DLD1 (cell line): ENCODE results near the gene MAGI1.
"Not testable (repeated sequence)": the region's sequence is repeated elsewhere in the genome, so short reads cannot be mapped to it uniquely, and the experiment has no call there.

Experiments used
- in situ Hi-C: cut with HindIII; loops from 2 replicates; pipeline ENCODE4 v1.10.0; 2017; ENCODE audit warnings: low sequenced_read_pairs

Gene MAGI1

DNA sequence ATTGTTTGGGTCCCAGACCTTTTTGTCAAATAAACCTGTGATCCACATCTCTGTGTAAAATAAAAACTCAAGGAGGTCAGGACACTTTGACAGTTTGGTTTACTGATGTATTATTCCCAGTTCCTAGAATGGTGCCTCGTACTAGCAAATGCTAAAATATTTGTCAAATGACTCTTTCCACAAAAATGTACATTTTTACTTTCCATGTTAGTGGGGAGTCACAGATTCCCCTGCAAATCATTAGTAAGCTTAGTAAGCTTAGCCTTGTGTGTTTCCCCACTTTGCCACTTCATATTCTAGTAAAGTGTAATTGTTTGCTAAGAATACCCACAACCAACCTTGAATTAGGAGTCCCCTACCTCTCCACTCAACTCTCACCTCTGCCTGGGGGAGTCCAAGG, 2.4 kb upstream of the MAGI1 start:
- in situ Hi-C loops = loop anchor here (5.0 to 10.0 kb wide), 2 partner anchors 74 to 96 kb away; no protein-coding TSS in a partner anchor

DNA sequence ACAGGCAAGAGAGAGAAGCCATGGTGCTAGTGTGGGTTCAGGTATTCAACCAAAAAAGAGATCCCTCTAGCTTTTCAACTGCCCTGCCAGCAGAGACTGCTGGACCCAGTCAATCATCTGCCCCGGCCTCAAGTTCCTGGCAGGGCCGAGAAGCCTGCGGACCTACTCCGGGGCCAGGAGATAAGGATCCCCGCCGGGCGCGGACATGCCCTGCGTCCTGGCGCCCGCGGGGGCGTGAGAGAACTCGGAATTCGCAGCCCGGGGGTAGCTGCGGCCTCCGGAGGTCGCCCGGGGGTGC, 821 bp upstream of the MAGI1 start:
- in situ Hi-C loops = no loop called here

- in situ Hi-C loops = no loop called here
Observed at GRCh38 chr3:66038384-66038725, 363 bp downstream of the MAGI1 start.

DNA sequence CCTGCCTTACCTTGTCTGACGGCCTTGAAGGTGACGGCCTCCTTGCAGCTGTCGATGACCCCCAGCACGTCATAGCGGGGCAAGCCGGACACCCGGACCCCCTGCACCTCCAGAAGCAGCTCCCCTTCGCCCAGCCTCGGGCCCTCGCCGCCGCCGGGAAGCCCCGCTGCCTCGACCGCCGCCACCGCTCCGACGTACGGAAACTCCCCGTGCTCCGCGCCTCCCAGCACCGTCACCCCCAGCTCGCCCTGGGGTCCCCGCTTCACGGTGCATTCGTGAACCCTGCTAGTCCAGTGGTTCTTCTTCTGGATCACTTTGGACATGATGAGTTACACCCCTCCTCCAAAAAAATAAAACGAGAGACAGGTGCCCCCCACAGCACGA, 740 bp downstream of the MAGI1 start:
- in situ Hi-C loops = no loop called here

DNA sequence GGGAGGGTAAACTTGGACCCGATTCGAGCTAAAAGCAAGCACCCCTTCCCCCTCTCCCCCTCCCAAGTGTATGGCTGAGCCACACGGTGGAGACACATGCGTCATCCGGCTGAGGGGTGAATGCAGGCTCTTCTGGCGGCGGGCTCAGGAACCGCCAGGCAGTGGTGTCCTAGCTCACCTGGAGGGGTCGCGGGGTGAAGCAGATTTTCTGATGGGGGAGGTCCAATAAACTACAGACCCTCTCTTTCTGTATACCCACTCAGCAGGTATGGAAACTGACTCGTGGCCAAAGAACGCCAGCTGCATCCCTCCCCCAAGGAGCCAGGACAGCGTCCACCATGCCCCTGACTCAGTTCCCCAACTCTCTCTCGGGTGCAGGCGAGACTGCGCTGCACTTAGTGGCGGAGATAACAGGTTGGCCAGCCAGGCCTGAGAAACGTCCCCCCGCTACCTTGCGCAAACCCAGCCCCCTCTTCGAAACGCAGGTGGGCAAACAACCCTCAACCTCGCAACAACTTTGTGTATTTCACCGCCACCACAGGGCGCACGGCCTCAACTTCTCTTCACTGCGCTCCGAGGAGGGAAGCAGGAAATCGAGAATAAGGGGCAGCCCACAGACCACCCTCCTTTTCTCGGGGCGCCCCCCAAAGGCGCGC, 1.3 kb downstream of the MAGI1 start:
- in situ Hi-C loops = no loop called here

- in situ Hi-C loops = no loop called here
Observed at GRCh38 chr3:66036586-66037148, 2.1 kb downstream of the MAGI1 start.

- in situ Hi-C loops = no loop called here
Observed at GRCh38 chr3:66035763-66036477, 2.8 kb downstream of the MAGI1 start.

- in situ Hi-C loops = no loop called here
Observed at GRCh38 chr3:66033241-66034138, 5.2 kb downstream of the MAGI1 start.

DNA sequence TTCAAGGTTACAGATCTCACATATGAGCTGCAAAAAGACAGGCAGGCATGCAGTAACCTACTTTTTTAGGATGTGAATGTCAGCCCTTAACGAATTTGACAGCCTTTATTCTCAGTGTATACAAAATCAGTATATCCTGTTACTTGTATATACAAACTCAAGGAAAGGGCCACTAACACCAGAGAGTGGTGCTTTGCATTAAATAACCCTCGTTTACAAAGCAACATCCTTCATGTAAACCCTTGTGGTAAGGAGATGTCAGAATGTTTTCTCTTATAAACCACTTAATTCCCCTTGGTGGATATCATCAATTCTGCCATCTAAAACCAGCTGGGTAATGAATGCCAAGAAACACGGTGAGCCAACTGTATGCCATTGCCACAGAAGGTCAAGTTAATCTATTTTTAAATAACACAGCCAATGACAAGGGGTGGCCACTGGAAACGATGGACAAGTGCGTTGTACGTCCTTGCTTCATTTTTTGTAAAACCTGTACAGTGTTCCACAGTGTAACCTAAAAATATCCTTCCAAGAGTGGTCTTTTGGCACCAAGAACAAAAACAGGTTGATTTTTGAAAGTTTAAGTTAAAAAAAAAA, 7.5 kb downstream of the MAGI1 start:
- in situ Hi-C loops = no loop called here

DNA sequence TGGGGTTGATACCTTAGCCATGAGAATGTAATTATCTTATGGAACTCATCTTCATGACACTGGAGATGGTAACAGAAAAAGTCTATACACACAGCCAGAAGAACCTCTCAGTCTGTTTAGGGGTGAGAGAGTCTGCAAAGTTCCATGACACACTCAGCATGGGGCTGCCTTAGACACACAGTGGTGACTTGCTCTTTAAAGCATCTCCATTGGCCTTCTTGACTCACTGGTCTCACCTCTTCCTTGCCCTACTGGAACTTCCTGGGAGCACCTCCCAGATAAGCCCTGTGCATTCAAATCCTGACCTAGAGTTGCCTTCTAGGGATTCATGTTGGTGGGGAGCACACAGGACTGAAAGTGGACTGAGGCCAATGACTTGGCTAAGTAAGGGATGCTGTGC, 9.3 kb downstream of the MAGI1 start:
- in situ Hi-C loops = no loop called here

DNA sequence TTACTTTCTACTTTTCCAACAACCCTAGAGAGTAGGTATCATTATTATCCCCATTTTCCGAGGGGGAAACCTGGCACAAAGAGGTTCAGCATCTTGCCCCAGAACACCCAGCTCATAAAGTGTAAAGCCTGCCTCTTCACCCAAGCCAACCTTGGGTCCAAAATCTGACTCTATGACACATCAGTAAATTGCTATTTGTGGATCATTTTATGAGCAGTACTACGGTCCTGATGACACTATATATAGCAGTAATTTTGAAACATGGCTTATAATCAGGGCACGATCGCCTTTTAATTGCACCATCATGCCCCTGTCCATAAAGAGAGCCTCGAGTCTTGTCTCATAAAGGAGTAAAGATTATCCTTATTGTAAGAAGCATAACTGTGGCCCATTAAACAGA, 9.7 kb downstream of the MAGI1 start:
- in situ Hi-C loops = no loop called here

DNA sequence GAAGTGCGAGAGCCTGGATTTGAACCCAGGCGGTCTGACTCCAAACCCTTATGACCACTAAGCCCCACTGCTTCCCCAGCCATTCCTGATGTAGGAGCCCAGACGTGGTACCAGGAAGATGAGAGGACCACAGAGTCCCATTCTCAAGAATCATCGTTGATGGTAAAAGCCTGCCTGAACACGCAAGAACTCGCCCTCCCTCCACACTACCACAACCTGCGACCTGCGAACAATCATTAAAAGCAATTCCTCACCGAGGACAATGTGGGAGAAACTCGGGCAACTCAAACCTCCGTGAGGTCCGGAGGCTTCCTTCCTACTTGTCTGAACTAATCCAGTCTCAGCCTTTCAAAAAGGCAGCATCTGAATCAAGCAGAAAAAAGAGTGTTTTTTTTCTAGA, 10.3 kb downstream of the MAGI1 start:
- in situ Hi-C loops = no loop called here

GRCh38 chr3:66027099-66027498, 11.6 kb downstream of the MAGI1 start:
- in situ Hi-C loops = not testable (repeated sequence)

- in situ Hi-C loops = no loop called here
Observed at GRCh38 chr3:66023738-66024385, 14.9 kb downstream of the MAGI1 start.

- in situ Hi-C loops = no loop called here
Observed at GRCh38 chr3:66023229-66023628, 15.5 kb downstream of the MAGI1 start.

GRCh38 chr3:66021731-66022131, 17.0 kb downstream of the MAGI1 start:
- in situ Hi-C loops = no loop called here

- in situ Hi-C loops = no loop called here
Observed at GRCh38 chr3:66019896-66020295, 18.8 kb downstream of the MAGI1 start.

GRCh38 chr3:66018057-66019033, 20.4 kb downstream of the MAGI1 start:
- in situ Hi-C loops = no loop called here

DNA sequence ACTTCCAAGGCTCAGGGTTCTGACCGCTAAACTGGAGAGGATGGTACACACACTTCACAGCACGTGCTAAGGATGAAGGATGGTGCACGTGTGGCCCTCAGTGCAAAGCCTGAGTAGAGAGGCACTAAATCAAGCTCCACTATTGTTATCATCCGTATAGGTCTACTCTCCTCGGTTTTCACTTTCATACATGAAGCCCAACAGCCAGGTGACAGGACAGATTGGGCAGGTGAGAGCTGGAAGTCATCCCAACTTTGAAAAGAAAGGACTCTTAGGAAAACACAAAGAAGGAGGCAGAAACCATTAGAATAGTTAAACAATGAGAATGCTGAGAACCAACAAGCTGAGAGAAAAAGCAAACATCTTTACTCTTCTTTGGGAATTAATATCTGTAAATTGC, 21.1 kb downstream of the MAGI1 start:
- in situ Hi-C loops = no loop called here

DNA sequence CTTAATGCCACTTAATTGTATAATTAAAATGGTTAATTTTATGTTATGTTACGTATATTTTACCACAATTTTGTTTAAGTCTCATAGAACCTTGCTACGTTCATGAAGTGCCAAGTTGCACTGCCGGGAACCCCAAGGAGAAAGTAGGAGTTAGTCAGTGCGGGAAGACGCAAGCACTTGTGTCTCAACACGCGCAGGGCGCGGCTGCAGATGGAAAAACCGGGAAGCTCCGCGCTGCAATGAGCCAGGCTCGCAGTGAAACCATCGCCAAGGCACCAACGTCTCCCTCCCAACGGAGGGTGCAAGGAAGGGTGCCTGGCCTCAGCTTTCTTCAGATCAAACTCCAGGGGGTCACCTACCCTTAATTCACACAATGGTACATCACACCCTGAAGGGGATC, 21.6 kb downstream of the MAGI1 start:
- in situ Hi-C loops = no loop called here
